CD4-positive, alpha-beta T cell treated with Interleukin-4 for 1 hour (primary cell): ENCODE data around the gene IMMP2L.

Experiments used
- DNase-seq, 2 donors: peaks; one replicate each; pipeline ENCODE4 v3.0.0-alpha.2; 2020 to 2022

IMMP2L gene

DNA sequence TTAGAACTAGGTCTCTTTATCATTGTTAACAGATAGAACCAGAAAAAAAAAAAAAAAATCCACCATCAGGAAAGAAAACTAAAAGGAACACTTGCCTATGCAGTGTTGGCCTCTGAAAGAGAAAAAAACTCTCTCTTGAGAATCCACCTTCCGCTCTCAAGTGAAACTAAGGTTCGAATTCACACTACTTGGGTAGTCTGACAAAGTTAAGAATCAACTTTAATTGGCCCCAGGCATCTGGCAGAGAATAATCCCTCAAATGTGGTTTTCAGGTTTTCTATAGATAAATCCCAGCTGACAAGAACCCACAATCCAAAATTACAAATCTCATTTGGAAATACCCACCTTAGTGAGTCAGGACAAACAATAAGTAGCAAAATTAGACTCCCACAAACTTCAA lies 671.1 kb downstream of the IMMP2L start:
- no peak for DNase-seq

DNA sequence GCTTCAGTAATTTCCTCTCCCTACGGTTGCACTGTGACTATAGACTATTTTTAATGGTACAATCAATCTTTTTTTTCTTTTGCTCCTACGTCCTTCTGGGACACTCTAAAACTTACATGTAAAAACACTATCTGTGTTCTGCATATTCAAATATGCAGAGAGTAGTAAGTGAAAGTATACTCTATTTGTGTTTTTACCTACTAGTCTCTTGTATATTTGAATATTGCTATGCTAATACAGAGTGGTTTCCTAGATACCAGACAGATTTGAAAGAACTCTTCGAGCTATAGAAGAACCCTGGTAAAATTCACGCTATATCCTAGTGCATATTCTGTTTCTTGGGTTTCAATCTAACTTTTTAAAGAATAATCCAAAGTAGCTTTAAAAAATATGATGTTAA lies 672.2 kb downstream of the IMMP2L start:
- DNase-seq = no peak

DNA sequence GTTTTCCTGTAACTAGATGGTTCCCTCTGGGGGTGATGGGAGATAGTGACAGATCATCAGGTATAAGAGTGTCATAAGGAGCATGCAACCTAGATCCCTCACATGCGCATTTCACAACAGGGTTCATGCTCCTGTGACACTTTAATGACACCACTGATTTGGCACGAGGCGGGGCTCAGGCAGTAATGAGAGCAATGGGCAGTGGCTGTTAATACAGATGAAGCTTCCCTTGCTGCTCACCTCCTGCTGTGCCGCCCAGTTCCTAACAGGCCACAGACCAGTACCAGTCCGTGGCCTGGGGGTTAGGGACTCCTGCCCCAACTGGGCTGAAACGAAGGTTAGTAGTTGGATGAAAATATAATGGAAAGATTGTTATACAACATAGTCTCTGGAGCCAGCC lies 673.0 kb downstream of the IMMP2L start:
- no peak for DNase-seq

DNA sequence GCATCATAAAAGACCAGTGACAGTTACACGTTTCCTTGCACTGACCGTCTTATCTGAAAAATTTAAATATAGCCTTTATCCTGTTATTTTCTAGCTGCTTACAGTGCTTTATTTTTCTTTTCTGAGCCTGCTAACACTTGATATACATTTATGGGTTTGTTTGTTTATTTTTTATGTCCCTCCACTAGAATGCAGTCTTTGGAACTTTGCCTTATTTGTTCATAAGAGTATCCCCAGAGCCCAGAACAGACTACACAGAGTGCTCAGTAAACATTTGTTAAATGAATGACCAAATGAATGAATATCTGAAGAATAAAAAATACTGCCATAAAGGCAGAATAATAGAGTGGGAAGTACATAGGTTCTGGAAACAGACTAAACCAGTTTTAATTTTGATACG lies 673.7 kb downstream of the IMMP2L start:
- DNase-seq = no peak

- no peak for DNase-seq
Measured at GRCh38 chr7:110885474-110885873, 676.8 kb downstream of the IMMP2L start.

DNA sequence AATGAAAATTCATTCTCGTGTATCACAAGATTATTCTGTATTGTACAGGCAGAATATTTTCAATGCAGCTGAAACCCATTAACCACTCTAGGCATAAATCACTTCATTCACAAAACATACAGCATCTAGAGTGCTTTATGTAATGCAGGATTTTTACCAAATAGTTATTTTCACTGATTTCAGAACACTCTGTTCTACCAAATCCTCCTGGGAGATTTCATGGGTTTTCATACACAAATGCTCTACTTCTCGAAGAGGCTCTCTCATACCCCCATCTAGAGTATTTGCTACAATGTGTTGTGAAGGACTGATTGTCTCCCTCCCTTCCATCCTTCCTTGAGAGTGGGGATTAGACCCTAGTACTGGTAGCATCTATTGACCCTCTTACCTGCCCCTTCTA lies 680.6 kb downstream of the IMMP2L start:
- DNase-seq = no peak

GRCh38 chr7:110880971-110881370 lies 681.3 kb downstream of the IMMP2L start:
- no peak for DNase-seq

GRCh38 chr7:110877016-110877415 lies 685.3 kb downstream of the IMMP2L start:
- no peak for DNase-seq

GRCh38 chr7:110875346-110875745 lies 686.9 kb downstream of the IMMP2L start:
- DNase-seq = no peak

DNA sequence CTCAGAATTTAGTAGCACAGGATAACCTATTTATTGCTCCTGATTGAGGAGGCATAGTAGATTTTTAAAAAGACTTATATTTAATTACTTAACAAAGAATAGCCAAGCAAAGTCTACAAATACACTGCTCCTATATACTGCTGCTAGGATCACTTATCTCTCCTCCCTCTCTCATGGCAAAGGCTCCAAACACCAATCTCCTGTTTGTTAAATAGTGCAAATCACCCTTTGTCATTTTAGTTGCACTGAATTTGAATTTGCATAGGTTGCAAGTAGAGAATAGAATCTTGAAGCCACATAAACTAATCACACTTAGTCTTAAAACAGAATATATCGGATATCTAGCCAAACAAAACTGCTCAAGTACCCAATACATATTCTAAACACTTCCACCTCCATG lies 690.4 kb downstream of the IMMP2L start:
- DNase-seq = no peak

DNA sequence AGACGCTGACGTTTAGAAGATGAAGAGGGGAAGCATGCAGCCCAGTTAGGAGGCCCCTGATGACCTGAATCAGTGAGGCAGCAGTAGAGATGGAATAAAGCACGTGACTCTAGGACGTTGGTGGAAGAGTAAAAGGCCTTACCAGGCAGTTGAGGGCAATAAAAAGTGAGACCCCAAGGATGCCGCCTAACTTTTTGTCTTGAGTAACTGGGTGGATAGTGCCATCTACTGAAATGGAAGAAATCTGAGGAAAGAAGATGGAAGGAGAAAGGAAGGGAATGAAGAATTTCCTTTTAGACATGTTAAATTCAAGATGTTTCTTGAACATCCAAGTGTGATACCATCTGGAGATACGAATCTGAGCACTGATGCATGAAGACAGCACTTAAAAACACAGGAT lies 691.4 kb downstream of the IMMP2L start:
- DNase-seq = no peak

DNA sequence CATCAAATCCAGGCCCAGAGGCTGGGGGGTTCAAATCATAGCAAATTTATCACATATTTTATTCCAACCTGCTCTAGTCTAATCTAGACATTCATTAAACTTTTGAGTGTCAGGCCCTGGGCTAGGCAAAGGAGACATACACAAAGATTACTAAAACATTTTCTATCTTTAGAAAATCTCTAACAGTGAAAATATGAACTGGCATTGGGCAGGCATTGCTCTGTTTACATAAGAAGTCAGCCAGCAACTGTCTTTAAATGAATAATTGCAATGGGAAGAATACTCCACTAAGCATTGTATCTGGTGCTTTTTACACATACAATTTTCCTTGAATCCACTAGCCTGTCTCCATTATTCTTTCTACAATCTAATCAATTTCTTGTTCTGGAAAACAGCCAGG lies 693.8 kb downstream of the IMMP2L start:
- DNase-seq = no peak

DNA sequence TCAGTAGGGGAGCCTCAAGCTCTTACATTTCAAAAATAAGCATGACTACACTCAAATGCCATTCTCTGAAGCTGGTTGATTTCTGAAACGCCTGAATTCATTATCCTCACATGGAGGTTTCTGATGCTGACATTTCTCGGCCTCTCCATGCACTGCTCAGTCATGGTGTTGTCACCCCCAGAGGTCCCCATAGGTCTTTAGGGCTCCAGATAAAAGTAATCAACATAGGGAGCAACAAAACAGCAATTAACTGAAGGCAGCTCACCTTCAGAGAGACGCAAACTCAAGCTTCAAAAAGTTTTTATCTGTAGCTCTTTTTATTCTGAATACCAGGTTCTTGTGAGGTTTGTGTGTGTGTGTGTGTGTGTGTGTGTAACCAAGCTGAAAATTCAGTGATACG lies 694.5 kb downstream of the IMMP2L start:
- no peak for DNase-seq

DNA sequence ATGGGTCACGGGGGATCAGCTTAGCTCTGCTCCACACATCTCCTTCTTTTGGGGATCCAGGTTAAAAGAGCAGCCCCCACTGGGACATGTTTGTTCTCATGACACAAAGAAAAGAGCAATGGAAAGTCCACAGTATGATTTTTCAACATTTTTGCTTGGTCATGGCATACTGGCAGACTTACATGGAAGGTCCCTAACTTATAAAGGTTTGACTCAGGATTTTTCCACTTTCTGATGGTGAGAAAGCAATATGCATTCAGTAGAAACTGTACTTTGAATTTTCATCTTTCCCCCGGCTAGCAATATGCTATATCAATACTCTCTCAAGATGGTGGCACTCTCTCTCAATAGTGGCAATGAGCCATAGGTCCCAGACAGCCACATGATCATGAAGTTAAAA lies 699.0 kb downstream of the IMMP2L start:
- DNase-seq = no peak

DNA sequence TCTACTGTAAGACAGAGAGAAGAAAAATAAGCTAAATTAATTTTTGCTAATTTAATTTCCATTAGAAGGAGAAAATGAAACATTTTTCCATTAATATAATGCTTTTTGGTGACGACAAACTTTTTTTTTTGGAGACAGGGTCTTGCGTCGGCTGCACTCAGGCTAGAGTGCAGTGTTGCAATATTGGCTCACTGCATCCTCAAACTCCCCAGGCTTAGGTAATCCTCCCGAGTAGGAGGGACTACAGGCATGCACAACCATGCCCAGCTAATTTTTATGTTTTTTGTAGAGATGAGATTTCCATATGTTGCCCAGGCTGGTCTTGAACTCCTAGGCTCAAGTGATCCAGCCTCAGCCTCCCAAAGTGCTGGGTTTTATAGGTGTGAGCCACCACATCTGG lies 701.1 kb downstream of the IMMP2L start:
- DNase-seq = no peak

- no peak for DNase-seq
Measured at GRCh38 chr7:110857106-110857505, 705.2 kb downstream of the IMMP2L start.

DNA sequence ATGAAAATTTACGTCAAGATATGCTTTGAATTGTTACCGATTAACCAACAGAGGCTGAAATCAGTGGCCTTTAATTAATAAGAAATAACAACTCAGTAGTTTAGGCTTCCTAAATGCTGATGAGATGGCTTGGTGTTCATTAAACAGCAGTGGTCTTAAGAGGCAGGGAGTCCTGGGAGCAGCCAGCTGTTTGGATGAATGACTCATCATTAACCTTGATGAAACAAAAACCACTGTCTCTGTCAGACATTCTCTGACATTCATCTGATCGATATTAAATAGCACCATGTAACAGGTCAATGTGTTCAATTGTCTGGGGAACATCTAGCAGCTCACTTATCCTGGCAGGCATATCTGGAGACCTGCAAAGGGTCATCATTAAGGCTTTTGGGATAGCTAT lies 705.6 kb downstream of the IMMP2L start:
- DNase-seq = no peak

DNA sequence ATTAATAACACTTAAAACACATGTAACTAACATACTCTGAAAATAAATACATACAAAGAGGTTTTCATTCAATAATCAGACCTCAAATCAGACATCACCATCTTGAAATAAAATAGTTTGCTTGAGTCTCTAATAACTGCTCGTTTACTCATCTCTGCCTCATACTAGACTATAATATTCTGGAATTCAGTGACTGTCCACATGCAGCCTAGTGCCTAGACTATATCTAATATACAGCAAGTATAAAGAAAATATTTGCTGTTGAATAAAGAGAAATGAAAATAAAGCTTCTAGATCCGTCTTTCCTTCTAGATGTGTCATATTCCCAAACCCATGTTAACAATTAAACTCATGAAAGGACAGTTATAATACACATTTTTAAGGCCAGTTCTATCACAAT lies 707.6 kb downstream of the IMMP2L start:
- DNase-seq = no peak

DNA sequence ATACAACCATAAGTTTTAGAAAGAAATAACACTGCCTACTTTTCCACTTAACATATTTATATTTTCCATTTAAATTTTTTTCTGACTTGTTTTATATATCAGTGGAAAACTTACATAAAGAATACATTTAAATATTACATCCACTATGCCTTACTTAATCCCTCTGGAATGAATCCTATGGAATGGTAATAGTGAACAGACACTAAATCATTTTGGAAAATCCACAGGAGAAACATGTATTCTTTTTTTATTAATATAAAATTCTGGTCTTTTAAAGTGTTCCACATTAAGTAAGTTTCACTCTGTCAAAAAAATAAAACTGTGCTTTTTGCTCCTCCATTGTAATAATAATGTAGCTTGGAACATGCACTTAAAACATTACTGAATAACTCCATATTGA lies 708.1 kb downstream of the IMMP2L start:
- no peak for DNase-seq

GRCh38 chr7:110853263-110853662 lies 709.0 kb downstream of the IMMP2L start:
- DNase-seq = no peak

DNA sequence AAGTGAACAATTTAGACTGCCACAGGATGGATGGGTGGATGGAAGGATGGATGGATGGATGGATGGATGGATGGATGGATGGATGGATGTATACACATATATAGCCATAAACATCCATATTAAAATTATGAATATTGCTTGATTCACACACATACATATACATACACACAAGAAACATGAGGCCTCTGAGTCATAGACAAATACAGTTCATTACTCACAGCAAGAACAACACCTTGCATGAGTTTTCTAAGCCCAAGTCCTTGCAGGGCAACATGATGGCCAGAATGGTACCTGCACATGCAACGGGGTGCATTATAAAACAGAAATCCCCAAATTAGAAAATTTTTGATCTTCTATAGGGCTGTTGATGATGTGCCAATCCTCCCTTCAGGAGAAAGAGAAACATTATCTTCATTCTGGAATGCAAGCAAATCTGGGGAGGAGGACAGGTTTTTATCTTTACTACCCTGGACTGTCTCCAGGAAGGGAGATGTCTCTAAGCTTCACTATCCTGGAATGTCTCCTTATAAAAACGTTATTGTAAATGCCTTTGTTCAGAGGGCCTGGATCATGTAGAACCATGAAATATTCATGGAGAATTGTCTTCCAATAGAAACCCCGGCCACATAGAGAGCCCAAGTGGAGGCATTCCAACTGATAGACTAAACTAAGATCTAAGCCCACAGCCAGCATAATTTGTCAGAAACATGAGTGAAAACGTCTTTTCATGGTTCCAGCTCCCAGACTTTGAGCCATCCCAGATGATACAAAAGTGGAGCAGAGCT lies 709.9 kb downstream of the IMMP2L start:
- no peak for DNase-seq

DNA sequence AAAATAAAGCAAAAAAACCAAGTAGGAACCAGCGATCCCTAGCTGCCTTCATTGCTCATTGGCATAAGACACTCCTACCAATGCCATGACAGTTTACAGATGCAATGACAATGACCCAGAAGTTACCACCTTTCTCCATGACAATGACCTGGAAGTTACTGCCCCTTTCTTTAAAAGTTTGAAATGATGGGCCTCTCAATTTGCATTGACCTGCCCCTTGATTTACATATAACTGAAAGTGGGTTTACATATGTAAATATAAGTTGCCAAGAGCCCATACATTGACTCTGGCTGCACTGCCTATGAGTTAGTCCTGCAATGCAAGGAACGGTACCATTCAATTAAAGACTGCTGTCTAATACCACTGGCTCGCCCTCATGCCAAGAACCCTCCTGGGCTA lies 712.1 kb downstream of the IMMP2L start:
- DNase-seq = no peak

GRCh38 chr7:110842796-110843195 lies 719.5 kb downstream of the IMMP2L start:
- no peak for DNase-seq

DNA sequence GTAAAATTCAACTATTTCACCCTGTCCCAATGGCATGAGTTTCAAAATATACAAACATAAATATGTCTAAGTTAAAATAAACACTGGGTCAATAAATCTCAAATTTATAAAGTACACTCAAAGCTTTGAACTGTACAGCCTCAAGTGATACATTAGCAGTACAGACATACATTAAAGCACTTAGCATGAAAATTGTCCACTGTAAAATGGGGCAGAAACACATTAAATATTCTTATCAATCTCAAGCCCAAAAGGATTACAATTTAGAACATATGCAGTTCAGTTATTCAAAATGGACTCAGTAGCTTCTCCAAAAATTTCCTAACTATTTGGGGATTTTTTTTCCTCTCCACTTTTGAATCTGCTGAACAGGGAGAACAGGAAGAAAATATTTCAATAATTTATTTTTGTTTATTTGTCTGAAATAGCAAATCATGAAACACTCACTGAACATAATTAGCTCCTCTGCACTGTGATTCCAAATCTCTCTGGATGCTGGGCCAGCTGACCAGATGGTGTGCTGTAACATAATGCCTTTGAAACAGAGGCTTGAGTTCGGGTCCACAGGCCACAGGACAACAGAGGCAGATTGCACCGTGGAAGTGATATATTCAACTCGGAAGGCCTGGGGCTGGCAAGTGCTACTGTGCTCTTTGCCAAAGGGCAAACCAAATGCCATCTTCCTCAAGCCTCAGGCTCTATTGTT lies 720.3 kb downstream of the IMMP2L start:
- DNase-seq = no peak

GRCh38 chr7:110839866-110840265 lies 722.4 kb downstream of the IMMP2L start:
- DNase-seq = no peak
